Progenitor cell of endocrine pancreas (in vitro differentiated cells): ENCODE data around the gene CD207. TPM values are rescaled to one million over a fixed set of nuclear protein-coding genes. Genes with fewer than 3 reads are reported as not detected.
"Not testable (repeated sequence)": the region's sequence is repeated elsewhere in the genome, so short reads cannot be mapped to it uniquely, and the experiment has no call there.

Experiments
- DNase-seq: peaks from one replicate; pipeline ENCODE4 v3.0.0; 2021; ENCODE audit warnings: low spot score; ENCODE audit not compliant: unreplicated experiment
- H3K27ac Mint-ChIP-seq: 2 replicates; pipeline ENCODE4 v1.8.0; 2021; ENCODE audit warnings: mild to moderate bottlenecking, moderate library complexity, mixed read lengths
- H3K27me3 Mint-ChIP-seq: 2 replicates; pipeline ENCODE4 v1.8.0; 2021; ENCODE audit warnings: mixed read lengths
- H3K36me3 Mint-ChIP-seq: 2 replicates; pipeline ENCODE4 v1.8.0; 2022; ENCODE audit warnings: mixed read lengths; ENCODE audit not compliant: insufficient read depth
- H3K4me1 Mint-ChIP-seq: 2 replicates; pipeline ENCODE4 v1.8.0; 2021; ENCODE audit warnings: low read depth, mixed read lengths
- H3K4me3 Mint-ChIP-seq: 2 replicates; pipeline ENCODE4 v1.8.0; 2021; ENCODE audit warnings: low read depth, mild to moderate bottlenecking, moderate library complexity, mixed read lengths
- H3K9me3 Mint-ChIP-seq: 2 replicates; pipeline ENCODE4 v1.8.0; 2021; ENCODE audit warnings: low read depth, mixed read lengths
- total RNA-seq: library from RNA; stranded (reverse); gene quantifications from 2 replicates; pipeline ENCODE4 v1.2.1, GENCODE V29; 2021
- TF ChIP-seq, protein P1 (sequence below): fragments of 200-600 bp; sonication (generic); IDR thresholded peaks from one replicate; pipeline ENCODE4 v1.5.0; 2021; ENCODE audit warnings: antibody characterized with exemption, mild to moderate bottlenecking; ENCODE audit not compliant: unreplicated experiment

CD207 gene
- total RNA-seq, 1 donor from 2014 or later, result not detected

DNA sequence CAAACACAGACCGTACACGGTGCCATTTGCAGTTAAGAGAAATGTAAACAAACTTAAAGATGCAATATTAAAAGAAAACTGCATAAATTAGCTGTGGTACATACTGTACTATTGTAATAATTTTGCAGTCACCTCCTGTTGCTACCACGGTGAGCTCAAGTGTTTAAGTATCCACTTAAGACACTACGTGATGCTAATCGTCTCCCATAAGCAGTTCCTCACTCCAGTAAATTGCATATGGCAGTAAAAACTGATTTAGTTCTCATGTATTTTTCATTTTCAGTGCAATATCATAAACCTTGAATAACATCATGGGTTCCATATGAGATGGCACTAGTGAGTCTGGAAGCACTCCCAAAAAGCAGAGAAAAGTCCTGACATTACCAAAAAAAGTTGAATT lies 29.6 kb downstream of the CD207 start:
- H3K4me3 Mint-ChIP-seq, result no peak overlapping the region
- H3K9me3 Mint-ChIP-seq, result no peaks in the 10 kb centered on the region
- peaks cover 2% of the 10 kb centered on the region for H3K4me1 Mint-ChIP-seq
- no peak for DNase-seq
- no peaks in the 10 kb centered on the region for H3K36me3 Mint-ChIP-seq
- H3K27me3 Mint-ChIP-seq, result peaks cover 43% of the 10 kb centered on the region
- no peak overlapping the region for H3K27ac Mint-ChIP-seq
- TF ChIP-seq, protein P1, sequence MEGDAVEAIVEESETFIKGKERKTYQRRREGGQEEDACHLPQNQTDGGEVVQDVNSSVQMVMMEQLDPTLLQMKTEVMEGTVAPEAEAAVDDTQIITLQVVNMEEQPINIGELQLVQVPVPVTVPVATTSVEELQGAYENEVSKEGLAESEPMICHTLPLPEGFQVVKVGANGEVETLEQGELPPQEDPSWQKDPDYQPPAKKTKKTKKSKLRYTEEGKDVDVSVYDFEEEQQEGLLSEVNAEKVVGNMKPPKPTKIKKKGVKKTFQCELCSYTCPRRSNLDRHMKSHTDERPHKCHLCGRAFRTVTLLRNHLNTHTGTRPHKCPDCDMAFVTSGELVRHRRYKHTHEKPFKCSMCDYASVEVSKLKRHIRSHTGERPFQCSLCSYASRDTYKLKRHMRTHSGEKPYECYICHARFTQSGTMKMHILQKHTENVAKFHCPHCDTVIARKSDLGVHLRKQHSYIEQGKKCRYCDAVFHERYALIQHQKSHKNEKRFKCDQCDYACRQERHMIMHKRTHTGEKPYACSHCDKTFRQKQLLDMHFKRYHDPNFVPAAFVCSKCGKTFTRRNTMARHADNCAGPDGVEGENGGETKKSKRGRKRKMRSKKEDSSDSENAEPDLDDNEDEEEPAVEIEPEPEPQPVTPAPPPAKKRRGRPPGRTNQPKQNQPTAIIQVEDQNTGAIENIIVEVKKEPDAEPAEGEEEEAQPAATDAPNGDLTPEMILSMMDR, result no peak

- Mint-ChIP-seq H3K27me3 (peaks cover 51% of the 10 kb centered on the region), H3K4me3 (no peak overlapping the region), H3K9me3 (peaks cover 8% of the 10 kb centered on the region), H3K4me1 (no peaks in the 10 kb centered on the region), H3K27ac (no peak overlapping the region), H3K36me3 (no peaks in the 10 kb centered on the region)
- no peak for DNase-seq
- TF ChIP-seq, protein P1, result no peak
Measured at GRCh38 chr2:70801607-70802263, 33.9 kb downstream of the CD207 start.

GRCh38 chr2:70799706-70800105 lies 35.9 kb downstream of the CD207 start:
- TF ChIP-seq, protein P1, result no peak
- Mint-ChIP-seq H3K36me3 (no peaks in the 10 kb centered on the region), H3K4me1 (no peaks in the 10 kb centered on the region), H3K9me3 (peaks cover 8% of the 10 kb centered on the region), H3K4me3 (no peak overlapping the region), H3K27ac (no peak overlapping the region), H3K27me3 (peaks cover 60% of the 10 kb centered on the region)
- no peak for DNase-seq

- not testable (repeated sequence) for H3K9me3 Mint-ChIP-seq, H3K36me3 Mint-ChIP-seq, H3K27ac Mint-ChIP-seq, H3K4me3 Mint-ChIP-seq, H3K4me1 Mint-ChIP-seq, DNase-seq
- H3K27me3 Mint-ChIP-seq, result peaks cover 65% of the 10 kb centered on the region
Measured at GRCh38 chr2:70797996-70798395, 37.6 kb downstream of the CD207 start.

GRCh38 chr2:70797506-70797905 lies 38.1 kb downstream of the CD207 start:
- Mint-ChIP-seq H3K4me1 (no peaks in the 10 kb centered on the region), H3K27me3 (peaks cover 67% of the 10 kb centered on the region), H3K36me3 (no peaks in the 10 kb centered on the region), H3K9me3 (peaks cover 8% of the 10 kb centered on the region), H3K27ac (no peak overlapping the region), H3K4me3 (no peak overlapping the region)
- TF ChIP-seq, protein P1, result no peak
- no peak for DNase-seq

- Mint-ChIP-seq H3K27me3 (peaks cover 72% of the 10 kb centered on the region), H3K4me3 (no peak overlapping the region), H3K27ac (no peak overlapping the region), H3K4me1 (no peaks in the 10 kb centered on the region), H3K36me3 (no peaks in the 10 kb centered on the region), H3K9me3 (peaks cover 8% of the 10 kb centered on the region)
- no peak for DNase-seq
- TF ChIP-seq, protein P1, result no peak
Measured at GRCh38 chr2:70796262-70796661, 39.4 kb downstream of the CD207 start.
